IMR-90 (cell line): ENCODE results near the gene ZNF526. TPM values are rescaled to one million over a fixed set of nuclear protein-coding genes. Genes with fewer than 3 reads are reported as not detected.

Source experiments
- ATAC-seq: fragments of 200-7000 bp; cut with Tn5 transposase; 2 replicates; pipeline ENCODE4 v1.9.1; 2020; ENCODE audit warnings: low read depth, mild to moderate bottlenecking, moderate library complexity
- BruUV-seq: library from RNA; stranded (reverse); fragments of 400-500 nt; replicated peaks from 2 replicates; lab custom pipeline; 2021; lab: Mats Ljungman, UMichigan
- CTCF ChIA-PET: fragments of 300-600 bp; formaldehyde crosslinking; extraction: SDS; loops from one replicate; lab custom pipeline; 2021; ENCODE audit warnings: antibody characterized with exemption; lab: Yijun Ruan, JAX
- POLR2A ChIA-PET: fragments of 300-600 bp; sonication (Branson Sonifier 250); formaldehyde crosslinking; loops from one replicate; lab custom pipeline; 2022; ENCODE audit warnings: antibody characterized with exemption; ENCODE audit not compliant: unreplicated experiment; lab: Charles Lee
- DNase-seq: peaks from one replicate; pipeline ENCODE4 v3.0.0; 2013
- H2AFZ ChIP-seq: replicated peaks from 2 replicates; pipeline ENCODE3; 2013; ENCODE audit warnings: low read length, mild to moderate bottlenecking; ENCODE audit not compliant: poor library complexity
- H2AK5ac ChIP-seq: 2 replicates; pipeline ENCODE4 v1.6.1; 2013; ENCODE audit warnings: low read depth, low read length, inconsistent platforms
- H2AK9ac ChIP-seq: replicated peaks from 2 replicates; pipeline ENCODE3; 2013; ENCODE audit warnings: mild to moderate bottlenecking, low read depth, low read length, moderate library complexity; ENCODE audit not compliant: poor library complexity
- H2BK120ac ChIP-seq: 2 replicates; pipeline ENCODE4 v1.6.1; 2013; ENCODE audit warnings: low read depth, low read length, inconsistent platforms
- H2BK15ac ChIP-seq: 3 replicates; pipeline ENCODE4 v1.6.1; 2013; ENCODE audit warnings: low read depth, low read length, inconsistent platforms
- H2BK20ac ChIP-seq: 2 replicates; pipeline ENCODE4 v1.6.1; 2013; ENCODE audit warnings: low read depth, mild to moderate bottlenecking, inconsistent platforms, low read length, moderate library complexity
- H2BK5ac ChIP-seq: 2 replicates; pipeline ENCODE4 v1.6.1; 2013; ENCODE audit warnings: mild to moderate bottlenecking, low read depth, low read length, inconsistent platforms; ENCODE audit not compliant: poor library complexity, severe bottlenecking
- H3K14ac ChIP-seq: replicated peaks from 2 replicates; pipeline ENCODE4 v1.6.1; 2013; ENCODE audit warnings: low read depth, low read length, inconsistent platforms
- H3K18ac ChIP-seq: 2 replicates; pipeline ENCODE4 v1.6.1; 2013; ENCODE audit warnings: low read depth, low read length, control low read depth
- H3K23ac ChIP-seq: 2 replicates; pipeline ENCODE4 v1.6.1; 2013; ENCODE audit warnings: low read depth, low read length, inconsistent platforms
- H3K27ac ChIP-seq: 2 replicates; pipeline ENCODE4 v1.5.1; 2013; ENCODE audit warnings: mild to moderate bottlenecking, control low read depth, low read length; ENCODE audit not compliant: insufficient read depth
- H3K27me3 ChIP-seq: 2 replicates; pipeline ENCODE4 v1.6.1; 2013; ENCODE audit warnings: low read length; ENCODE audit not compliant: control insufficient read depth, insufficient read depth
- H3K36me3 ChIP-seq: 2 replicates; pipeline ENCODE4 v1.6.1; 2013; ENCODE audit warnings: low read length, mixed read lengths; ENCODE audit not compliant: control insufficient read depth, insufficient read depth
- H3K4ac ChIP-seq: 2 replicates; pipeline ENCODE4 v1.6.1; 2013; ENCODE audit warnings: low read depth, low read length, inconsistent platforms
- H3K4me1 ChIP-seq: 2 replicates; pipeline ENCODE4 v1.6.1; 2013; ENCODE audit warnings: low read length, mixed read lengths; ENCODE audit not compliant: control insufficient read depth, insufficient read depth
- H3K4me2 ChIP-seq: 2 replicates; pipeline ENCODE4 v1.6.1; 2013; ENCODE audit warnings: low read depth, mild to moderate bottlenecking, control low read depth, low read length, moderate library complexity
- H3K4me3 ChIP-seq: 2 replicates; pipeline ENCODE4 v1.5.1; 2013; ENCODE audit warnings: low read depth, mild to moderate bottlenecking, control low read depth, low read length, moderate library complexity; ENCODE audit not compliant: insufficient read depth
- H3K56ac ChIP-seq: 2 replicates; pipeline ENCODE4 v1.6.1; 2013; ENCODE audit warnings: low read length, inconsistent platforms; ENCODE audit not compliant: insufficient read depth; ENCODE audit errors: extremely low read depth
- H3K79me1 ChIP-seq, 2 experiments: 2 replicates each; pipeline ENCODE4 v1.6.1; 2013; ENCODE audit warnings: low read length in 2 of 2, inconsistent platforms in 1 of 2, low read depth in 1 of 2
- H3K9ac ChIP-seq: 2 replicates; pipeline ENCODE4 v1.6.1; 2013; ENCODE audit warnings: low read depth, low read length, control low read depth
- H3K9me1 ChIP-seq: 2 replicates; pipeline ENCODE4 v1.6.1; 2013; ENCODE audit warnings: low read length, inconsistent platforms; ENCODE audit not compliant: insufficient read depth
- H3K9me3 ChIP-seq: 2 replicates; pipeline ENCODE4 v1.6.1; 2013; ENCODE audit warnings: low read length; ENCODE audit not compliant: control insufficient read depth, insufficient read depth
- H4K20me1 ChIP-seq: 2 replicates; pipeline ENCODE4 v1.6.1; 2013; ENCODE audit warnings: low read length, inconsistent platforms; ENCODE audit not compliant: insufficient read depth
- H4K5ac ChIP-seq: 2 replicates; pipeline ENCODE4 v1.6.1; 2013; ENCODE audit warnings: mild to moderate bottlenecking, low read depth, low read length, control low read depth
- H4K8ac ChIP-seq, 2 experiments: 2 replicates each; pipeline ENCODE4 v1.6.1; 2013; ENCODE audit warnings: low read depth in 2 of 2, low read length in 2 of 2, control low read depth in 1 of 2, inconsistent platforms in 1 of 2
- H4K91ac ChIP-seq: 2 replicates; pipeline ENCODE4 v1.6.1; 2013; ENCODE audit warnings: low read depth, low read length, inconsistent platforms; ENCODE audit not compliant: insufficient read depth
- BHLHE40 ChIP-seq: fragments of 150-350 bp; IDR thresholded peaks from 2 replicates; pipeline ENCODE4 v1.6.1; 2016; ENCODE audit warnings: mild to moderate bottlenecking, low read depth, low read length
- CHD1 ChIP-seq: IDR thresholded peaks from 2 replicates; pipeline ENCODE4 v1.6.1; 2012; ENCODE audit warnings: low read depth, low read length, improper control_type of control experiment
- FOS ChIP-seq: fragments of 150-350 bp; IDR thresholded peaks from 2 replicates; pipeline ENCODE4 v1.6.1; 2016; ENCODE audit warnings: low read depth, low read length
- MAFK ChIP-seq: IDR thresholded peaks from 2 replicates; pipeline ENCODE4 v1.6.1; 2012; ENCODE audit warnings: low read depth, low read length, improper control_type of control experiment
- MXI1 ChIP-seq: IDR thresholded peaks from 2 replicates; pipeline ENCODE4 v1.6.1; 2012; ENCODE audit warnings: low read depth, mild to moderate bottlenecking, low read length, moderate library complexity, borderline replicate concordance
- NFE2L2 ChIP-seq: fragments of 150-350 bp; IDR thresholded peaks from 2 replicates; pipeline ENCODE4 v1.6.1; 2016; ENCODE audit warnings: low read depth, mild to moderate bottlenecking, low read length
- RFX5 ChIP-seq: IDR thresholded peaks from 2 replicates; pipeline ENCODE4 v1.8.0; 2012; ENCODE audit warnings: low read depth, mild to moderate bottlenecking, low read length, moderate library complexity
- SMC3 ChIP-seq: fragments of 150-350 bp; IDR thresholded peaks from 2 replicates; pipeline ENCODE4 v1.6.1; 2016; ENCODE audit warnings: low read depth, mild to moderate bottlenecking, antibody characterized with exemption, low read length, moderate library complexity
- WGBS, 2 experiments: methylation state at CpG; one replicate each; pipeline versions ENCODE4 v1.1.5 to v1.1.7; 2013; ENCODE audit warnings: missing lambda C conversion rate in 2 of 2; ENCODE audit not compliant: insufficient read length in 1 of 2; ENCODE audit errors: extremely low coverage in 2 of 2; 5-methylcytosine and 5-hydroxymethylcytosine counted together
- dilution Hi-C: fragments of 300-500 bp; cut with HindIII; formaldehyde crosslinking; loops from one replicate; pipeline ENCODE4 v1.14.3; 2018; ENCODE audit warnings: low sequenced_read_pairs; ENCODE audit not compliant: unreplicated experiment
- in situ Hi-C: fragments of 300-500 bp; cut with MboI; formaldehyde crosslinking; loops from 3 replicates; pipeline ENCODE4 v1.14.3; 2019; ENCODE audit warnings: low sequenced_read_pairs, inconsistent platforms, mixed read lengths
- intact Hi-C: fragments of 100-400 bp; cut with micrococcal nuclease; formaldehyde crosslinking; loops from 2 replicates; pipeline ENCODE4 v1.10.0; 2022
- polyA plus RNA-seq, 3 experiments: library from polyadenylated mRNA; depleted of rRNA; stranded (reverse); fragments of >200 nt; gene quantifications; 2 replicates each; pipeline ENCODE4 v1.2.3, GENCODE V29; 2012; ENCODE audit warnings: low replicate concordance in 1 of 3
- total RNA-seq: library from RNA; depleted of rRNA; stranded (reverse); fragments of >200 nt; gene quantifications from 2 replicates; pipeline ENCODE4 v1.2.3, GENCODE V29; 2012

Gene ZNF526
- total and polyA plus RNA-seq, 2 of the 4 experiments (the other 2 are of a cell fraction), result 7.3 to 13.6 TPM

GRCh38 chr19:42191855-42192254, 28.3 kb upstream of the ZNF526 start:
- H3K4ac ChIP-seq, result peak overlapping the region; percentile 34; the same call in 1 of the 2 replicates
- H3K9ac ChIP-seq, result no peak overlapping the region
- H4K91ac ChIP-seq, result no peak overlapping the region
- no peak overlapping the region for H3K56ac ChIP-seq
- TF ChIP-seq SMC3 (no peak), MAFK (no peak), RFX5 (no peak), MXI1 (0 out of 2 replicates have a peak, but pooled peaks have one; percentile 14), FOS (0 out of 2 replicates have a peak, but pooled peaks have one; percentile 15), NFE2L2 (no peak), BHLHE40 (peak; percentile 6; the same call in 1 of the 2 replicates), CHD1 (no peak)
- no peak overlapping the region for H3K27ac ChIP-seq
- H2AK9ac ChIP-seq, result peak overlapping the region; percentile 62
- no peak overlapping the region for H3K4me2 ChIP-seq
- in situ Hi-C loops, result no loop called here
- dilution Hi-C loops, result no loop called here
- no peak overlapping the region for H4K5ac ChIP-seq
- intact Hi-C loops, result no loop called here
- CTCF ChIA-PET, result interaction anchor here (1.1 kb wide), 1 partner anchor 83 kb away, joined by 5 read pairs; no protein-coding TSS in a partner anchor
- peaks cover 2% of the 10 kb centered on the region; the same call in 1 of the 2 replicates for H3K4me1 ChIP-seq
- H3K23ac ChIP-seq, result no peak overlapping the region; the same call in 1 of the 2 replicates
- H2BK5ac ChIP-seq, result no peak overlapping the region
- peak overlapping the region; percentile 71 for H2AK5ac ChIP-seq
- H2BK15ac ChIP-seq, result peak overlapping the region; percentile 62; the same call in 2 of the 3 replicates
- DNase-seq (peak; percentile 84), ATAC-seq (no peak)
- WGBS, 2 experiments, result 33% methylated on average over 1 of the region's 3 CpGs; no CpG with 5 or more reads in 1 of the 2 experiments
- 0 out of 4 replicates have a peak, but pooled peaks cover 0 to 2% of the 10 kb centered on the region in 2 experiments for H3K79me1 ChIP-seq
- no peak overlapping the region for H2AFZ ChIP-seq
- no TSS peak for BruUV-seq
- no peaks in the 10 kb centered on the region for H4K20me1 ChIP-seq
- POLR2A ChIA-PET, result no interaction called here
- peaks cover 2% of the 10 kb centered on the region for H3K9me3 ChIP-seq
- no peak overlapping the region for H4K8ac ChIP-seq
- H2BK20ac ChIP-seq, result peak overlapping the region; percentile 16; the same call in 1 of the 2 replicates
- no peak overlapping the region for H3K4me3 ChIP-seq
- H3K9me1 ChIP-seq, result peaks cover 13% of the 10 kb centered on the region
- H3K18ac ChIP-seq, result no peak overlapping the region
- peaks cover under 1% of the 10 kb centered on the region; the same call in 1 of the 2 replicates for H3K36me3 ChIP-seq
- H3K14ac ChIP-seq, result 0 out of 2 replicates have a peak overlapping the region, but pooled peaks have one; percentile 22
- no peaks in the 10 kb centered on the region for H3K27me3 ChIP-seq
- H2BK120ac ChIP-seq, result no peak overlapping the region
